GM12878 (cell line): ENCODE data around the gene IQSEC2.

Source experiments
- CEBPB ChIP-seq, 2 experiments: fragments of 150-350 bp in 1 of 2; IDR thresholded peaks; 2 replicates each; pipeline ENCODE4 v1.6.1; 2012 to 2014; ENCODE audit warnings: low read depth in 2 of 2, low read length in 2 of 2, borderline replicate concordance in 1 of 2, inconsistent platforms in 1 of 2
- CTCF ChIP-seq, 3 experiments: IDR thresholded peaks in 2 of 3; conservative IDR thresholded peaks in 1 of 3; 2 replicates each; pipeline ENCODE4 v1.5.1; 2011; ENCODE audit warnings: low read depth in 3 of 3, low read length in 3 of 3, mild to moderate bottlenecking in 3 of 3, control low read depth in 2 of 3, moderate library complexity in 2 of 3, inconsistent platforms in 1 of 3, mixed read lengths in 1 of 3; ENCODE audit not compliant: control insufficient read depth in 2 of 3, insufficient read depth in 1 of 3; ENCODE audit errors: extremely low read depth in 1 of 3
- ESRRA ChIP-seq: IDR thresholded peaks from 2 replicates; pipeline ENCODE4 v1.6.1; 2012; ENCODE audit warnings: mild to moderate bottlenecking, low read length, improper control_type of control experiment
- NFYB ChIP-seq: IDR thresholded peaks from 2 replicates; pipeline ENCODE4 v1.6.1; 2011; ENCODE audit warnings: low read depth, mild to moderate bottlenecking, low read length, improper control_type of control experiment, moderate library complexity; ENCODE audit not compliant: insufficient read depth
- REST ChIP-seq: IDR thresholded peaks from 2 replicates; pipeline ENCODE4 v1.6.1; 2012; ENCODE audit warnings: mild to moderate bottlenecking, low read depth, low read length
- SIN3A ChIP-seq: IDR thresholded peaks from 2 replicates; pipeline ENCODE4 v1.6.1; 2012; ENCODE audit warnings: low read depth, low read length, improper control_type of control experiment
- ZNF384 ChIP-seq: IDR thresholded peaks from 2 replicates; pipeline ENCODE4 v1.6.1; 2012; ENCODE audit warnings: low read depth, mild to moderate bottlenecking, low read length, improper control_type of control experiment, borderline replicate concordance
- TF ChIP-seq, protein P1 (sequence below): fragments of 450-650 bp; IDR thresholded peaks from 2 replicates; pipeline ENCODE4 v1.6.1; 2017; ENCODE audit warnings: mild to moderate bottlenecking, moderate library complexity

GRCh38 chrX:53257166-53257565 lies 24.2 kb downstream of the IQSEC2 start:
- TF ChIP-seq ESRRA, result no peak
- no peak for TF ChIP-seq CEBPB (IDR thresholded peaks at IDR 0.05; ENCODE audit: borderline replicate concordance in 1 of 2, low read depth in 2 of 2, low read length in 2 of 2)
- no peak for TF ChIP-seq CTCF (IDR thresholded peaks at IDR 0.05 in 2 of 3, conservative IDR thresholded peaks at IDR 0.05 in 1 of 3; ENCODE audit: control insufficient read depth in 2 of 3, extremely low read depth in 1 of 3, insufficient read depth in 1 of 3, low read depth in 3 of 3, low read length in 3 of 3)
- no peak for TF ChIP-seq ZNF384
- TF ChIP-seq REST, result no peak
- TF ChIP-seq NFYB, result no peak
- TF ChIP-seq SIN3A, result no peak
- TF ChIP-seq, protein P1, sequence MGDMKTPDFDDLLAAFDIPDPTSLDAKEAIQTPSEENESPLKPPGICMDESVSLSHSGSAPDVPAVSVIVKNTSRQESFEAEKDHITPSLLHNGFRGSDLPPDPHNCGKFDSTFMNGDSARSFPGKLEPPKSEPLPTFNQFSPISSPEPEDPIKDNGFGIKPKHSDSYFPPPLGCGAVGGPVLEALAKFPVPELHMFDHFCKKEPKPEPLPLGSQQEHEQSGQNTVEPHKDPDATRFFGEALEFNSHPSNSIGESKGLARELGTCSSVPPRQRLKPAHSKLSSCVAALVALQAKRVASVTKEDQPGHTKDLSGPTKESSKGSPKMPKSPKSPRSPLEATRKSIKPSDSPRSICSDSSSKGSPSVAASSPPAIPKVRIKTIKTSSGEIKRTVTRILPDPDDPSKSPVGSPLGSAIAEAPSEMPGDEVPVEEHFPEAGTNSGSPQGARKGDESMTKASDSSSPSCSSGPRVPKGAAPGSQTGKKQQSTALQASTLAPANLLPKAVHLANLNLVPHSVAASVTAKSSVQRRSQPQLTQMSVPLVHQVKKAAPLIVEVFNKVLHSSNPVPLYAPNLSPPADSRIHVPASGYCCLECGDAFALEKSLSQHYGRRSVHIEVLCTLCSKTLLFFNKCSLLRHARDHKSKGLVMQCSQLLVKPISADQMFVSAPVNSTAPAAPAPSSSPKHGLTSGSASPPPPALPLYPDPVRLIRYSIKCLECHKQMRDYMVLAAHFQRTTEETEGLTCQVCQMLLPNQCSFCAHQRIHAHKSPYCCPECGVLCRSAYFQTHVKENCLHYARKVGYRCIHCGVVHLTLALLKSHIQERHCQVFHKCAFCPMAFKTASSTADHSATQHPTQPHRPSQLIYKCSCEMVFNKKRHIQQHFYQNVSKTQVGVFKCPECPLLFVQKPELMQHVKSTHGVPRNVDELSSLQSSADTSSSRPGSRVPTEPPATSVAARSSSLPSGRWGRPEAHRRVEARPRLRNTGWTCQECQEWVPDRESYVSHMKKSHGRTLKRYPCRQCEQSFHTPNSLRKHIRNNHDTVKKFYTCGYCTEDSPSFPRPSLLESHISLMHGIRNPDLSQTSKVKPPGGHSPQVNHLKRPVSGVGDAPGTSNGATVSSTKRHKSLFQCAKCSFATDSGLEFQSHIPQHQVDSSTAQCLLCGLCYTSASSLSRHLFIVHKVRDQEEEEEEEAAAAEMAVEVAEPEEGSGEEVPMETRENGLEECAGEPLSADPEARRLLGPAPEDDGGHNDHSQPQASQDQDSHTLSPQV, result no peak
